ENCODE data around the gene TMEM87B.

Gene TMEM87B

GRCh38 chr2:112054847-112055729 lies at the start of gene TMEM87B:
TSS of gene TMEM87B (plus strand) at chr2:112055269. CDS start at chr2:112055592, 323 bp downstream.
- DNase-seq (ENCODE audit: low read depth, low spot score) = peak; percentile 90

GRCh38 chr2:112005406-112006075 lies 49.5 kb upstream of the TMEM87B start:
- DNase-seq (ENCODE audit: low read depth, low spot score) = no peak

DNA sequence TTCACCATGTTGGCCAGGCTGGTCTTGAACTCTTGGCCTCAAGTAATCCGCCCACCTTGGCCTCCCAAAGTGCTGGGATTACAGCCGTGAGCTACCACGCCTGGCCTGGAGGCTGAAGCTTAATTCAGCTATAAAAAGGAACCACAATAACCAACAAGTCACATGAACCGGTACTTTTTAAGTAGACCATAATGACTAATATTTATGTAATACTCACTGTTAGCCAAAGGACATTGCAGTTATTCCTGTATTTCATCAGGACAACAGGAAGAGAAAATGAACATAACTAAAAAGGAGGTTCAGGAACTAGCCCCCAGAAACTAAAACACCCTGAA lies 49.0 kb upstream of the TMEM87B start:
- no peak for DNase-seq (ENCODE audit: low read depth, low spot score)

DNA sequence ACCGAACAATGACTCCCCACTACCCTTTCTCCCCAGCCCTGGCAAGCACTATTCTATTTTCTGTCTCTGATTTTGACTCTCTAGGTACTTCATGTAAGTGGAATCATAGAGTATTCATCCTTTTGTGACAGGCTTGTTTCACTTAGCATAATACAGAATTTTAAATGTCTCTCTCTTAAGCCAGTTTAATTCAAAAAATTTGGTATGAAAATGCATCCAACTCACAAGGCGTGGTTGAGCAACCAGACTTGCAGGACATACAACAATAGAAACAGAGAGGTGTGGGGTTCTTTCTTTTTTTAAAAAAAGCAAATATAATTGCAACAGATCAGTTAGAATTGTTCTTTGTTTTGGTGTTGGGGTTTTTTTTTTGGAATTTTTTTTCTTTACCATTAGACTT lies 47.6 kb upstream of the TMEM87B start:
- no peak for DNase-seq (ENCODE audit: low read depth, low spot score)

DNA sequence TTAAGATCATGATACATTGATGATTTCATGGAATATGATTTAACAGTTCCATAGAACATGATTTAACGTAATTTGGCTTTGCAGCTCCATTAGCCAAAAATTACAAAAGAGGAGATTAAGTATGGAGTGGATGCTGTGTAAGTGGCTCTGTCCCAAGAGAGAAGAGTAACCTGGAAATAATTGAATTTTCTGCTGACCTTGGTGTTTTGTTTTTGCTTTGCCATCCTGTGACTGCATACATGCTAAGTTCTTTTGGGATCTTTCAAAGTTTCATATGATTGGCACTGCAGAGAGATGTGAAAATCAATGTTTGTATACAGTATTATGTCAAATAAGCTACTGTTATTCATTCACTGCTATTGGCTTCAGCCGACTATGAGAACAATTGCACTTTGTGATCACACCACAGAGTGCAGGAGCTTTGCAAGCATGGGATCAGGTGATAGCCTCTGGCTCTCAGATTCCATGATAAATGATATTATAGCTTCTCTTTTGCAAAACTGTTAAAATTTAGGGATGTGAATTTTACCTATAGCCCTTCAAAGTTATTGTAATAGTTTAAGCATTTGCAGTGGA lies 46.1 kb upstream of the TMEM87B start:
- no peak for DNase-seq (ENCODE audit: low read depth, low spot score)

DNA sequence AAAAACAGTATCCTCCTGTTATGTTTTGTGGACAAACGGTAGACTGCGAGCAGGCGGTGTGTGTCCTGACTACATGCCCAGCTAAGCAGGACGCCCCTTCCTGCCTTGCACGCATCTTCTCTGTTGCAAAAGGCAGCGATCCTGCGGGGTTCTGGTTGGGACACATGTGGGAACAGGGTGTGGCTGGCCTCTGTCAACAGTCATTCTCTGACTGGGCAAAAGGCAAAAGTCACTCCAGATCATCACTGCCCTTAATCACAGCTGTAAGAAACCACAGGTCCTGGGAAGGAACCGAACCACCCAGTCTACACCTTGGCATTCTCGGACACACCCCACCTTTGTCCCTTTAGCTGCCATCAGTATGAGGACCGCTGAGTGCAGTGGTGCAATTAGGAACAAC lies 44.3 kb upstream of the TMEM87B start:
- DNase-seq (ENCODE audit: low read depth, low spot score) = no peak

DNA sequence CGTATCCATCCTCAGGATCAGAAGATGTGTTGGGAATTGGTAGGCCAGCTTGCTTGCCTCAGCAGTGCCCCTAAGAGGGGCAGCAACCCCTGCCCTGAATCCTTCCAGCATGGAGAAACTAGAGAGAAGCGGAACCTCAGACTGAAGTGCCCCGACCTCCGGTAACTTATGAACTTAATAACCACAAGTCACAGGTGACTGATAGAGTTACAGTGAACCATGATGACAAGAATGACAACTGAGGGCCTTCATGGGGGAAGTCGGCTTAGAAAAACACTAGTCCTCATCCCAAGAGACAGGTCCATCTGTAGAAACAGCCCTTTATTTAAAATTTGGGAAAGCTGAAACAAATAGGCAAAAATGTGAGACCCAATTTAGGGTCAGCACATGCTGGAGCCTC lies 42.5 kb upstream of the TMEM87B start:
- no peak for DNase-seq (ENCODE audit: low read depth, low spot score)

DNA sequence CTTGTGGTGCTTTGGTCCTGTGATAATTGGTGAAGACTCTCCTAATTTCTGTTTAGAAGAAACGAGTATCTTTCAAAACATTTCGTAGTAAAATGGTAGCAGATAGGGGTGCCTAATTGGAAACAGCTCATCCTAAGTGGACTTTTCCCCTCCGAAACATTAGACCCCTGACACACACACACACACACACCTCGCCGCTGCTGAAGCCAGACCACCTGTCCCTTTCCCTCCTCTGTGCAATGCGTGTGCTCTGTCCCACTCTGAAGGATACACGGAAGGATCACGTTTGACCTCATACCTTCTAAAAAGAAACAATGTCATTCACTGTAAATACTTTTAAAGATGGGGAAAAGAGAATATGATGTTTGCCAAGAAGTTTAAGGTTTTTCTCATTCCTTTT lies 36.2 kb upstream of the TMEM87B start:
- no peak for DNase-seq (ENCODE audit: low read depth, low spot score)

- DNase-seq (ENCODE audit: low read depth, low spot score) = no peak
These were observed 35.5 kb upstream of the TMEM87B start for GRCh38 chr2:112019569-112019982.

GRCh38 chr2:112020561-112020960 lies 34.5 kb upstream of the TMEM87B start:
- no peak for DNase-seq (ENCODE audit: low read depth, low spot score)

- DNase-seq (ENCODE audit: low read depth, low spot score) = no peak
These were observed 33.8 kb upstream of the TMEM87B start for GRCh38 chr2:112021290-112021689.

- no peak for DNase-seq (ENCODE audit: low read depth, low spot score)
These were observed 33.3 kb upstream of the TMEM87B start for GRCh38 chr2:112021781-112022231.

DNA sequence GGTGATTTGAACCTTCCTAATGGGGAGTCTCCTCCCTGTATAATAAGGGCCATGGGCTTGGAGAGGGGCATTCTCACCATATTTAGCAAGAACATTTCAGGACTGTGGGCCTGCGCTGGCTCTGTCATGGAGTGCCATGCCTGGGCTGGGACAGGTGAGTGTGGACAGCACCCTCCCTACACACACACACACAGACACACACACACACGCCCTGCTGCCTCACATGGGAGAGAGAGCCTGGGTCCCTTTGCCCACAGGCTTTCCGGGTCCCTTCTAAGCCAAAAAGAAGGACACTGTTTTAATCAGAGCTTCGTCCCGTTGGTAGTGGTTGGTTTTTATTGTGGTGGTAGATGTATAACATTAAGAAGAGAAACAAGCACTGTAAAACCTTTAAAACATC lies 31.4 kb upstream of the TMEM87B start:
- no peak for DNase-seq (ENCODE audit: low read depth, low spot score)

GRCh38 chr2:112024231-112024630 lies 30.8 kb upstream of the TMEM87B start:
- no peak for DNase-seq (ENCODE audit: low read depth, low spot score)

GRCh38 chr2:112024896-112025491 lies 30.1 kb upstream of the TMEM87B start:
- DNase-seq (ENCODE audit: low read depth, low spot score) = no peak

DNA sequence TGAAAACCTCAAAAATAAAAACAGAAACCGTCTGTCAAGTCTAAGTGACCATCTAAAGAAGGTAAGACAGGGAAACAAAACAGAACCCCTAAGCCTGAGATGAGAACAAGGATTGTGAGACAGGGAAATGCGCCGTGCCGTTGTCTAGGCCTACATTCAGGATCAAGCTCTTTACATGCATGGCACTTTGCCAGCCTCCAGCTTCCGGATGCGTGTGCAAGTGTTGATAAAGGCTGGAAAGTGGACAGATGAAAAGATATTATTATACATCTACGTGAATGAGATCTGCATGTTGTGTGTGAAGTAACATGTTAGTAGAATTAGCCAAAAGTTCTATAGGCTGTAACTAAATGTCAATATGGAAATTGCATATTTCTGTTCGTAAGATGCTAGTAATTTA lies 28.6 kb upstream of the TMEM87B start:
- no peak for DNase-seq (ENCODE audit: low read depth, low spot score)

GRCh38 chr2:112027767-112028166 lies 27.3 kb upstream of the TMEM87B start:
- no peak for DNase-seq (ENCODE audit: low read depth, low spot score)

GRCh38 chr2:112029164-112029563 lies 25.9 kb upstream of the TMEM87B start:
- no peak for DNase-seq (ENCODE audit: low read depth, low spot score)

GRCh38 chr2:112031473-112032223 lies 23.4 kb upstream of the TMEM87B start:
- no peak for DNase-seq (ENCODE audit: low read depth, low spot score)

GRCh38 chr2:112032224-112032586 lies 22.9 kb upstream of the TMEM87B start:
- no peak for DNase-seq (ENCODE audit: low read depth, low spot score)

- no peak for DNase-seq (ENCODE audit: low read depth, low spot score)
These were observed 22.2 kb upstream of the TMEM87B start for GRCh38 chr2:112032689-112033465.

Measured in smooth muscle cell of the brain vasculature (primary cell).